EL (cell line): Measurements from ENCODE around the gene SYVN1.

ENCODE experiments used
- DNase-seq: peaks from one replicate; pipeline ENCODE4 v3.0.0-alpha.2; 2016

Gene SYVN1

GRCh38 chr11:65111744-65112545 lies 22.4 kb downstream of the SYVN1 start, which contains the start of gene TM7SF2:
TSS of gene TM7SF2 (plus strand) at chr11:65111872. CDS start at chr11:65112016, 144 bp downstream.
- DNase-seq: peak; percentile 94

- DNase-seq: no peak
Measured at GRCh38 chr11:65111159-65111743, 23.1 kb downstream of the SYVN1 start.

GRCh38 chr11:65110354-65110861 lies 23.9 kb downstream of the SYVN1 start:
- peak; percentile 80 for DNase-seq

- no peak for DNase-seq
Measured at GRCh38 chr11:65109231-65110198, 24.8 kb downstream of the SYVN1 start.

GRCh38 chr11:65108469-65109123 lies 25.7 kb downstream of the SYVN1 start:
- DNase-seq: no peak

GRCh38 chr11:65107751-65108468 lies 26.4 kb downstream of the SYVN1 start:
- no peak for DNase-seq

GRCh38 chr11:65107078-65107477 lies 27.2 kb downstream of the SYVN1 start:
- no peak for DNase-seq

GRCh38 chr11:65104628-65105027 lies 29.7 kb downstream of the SYVN1 start:
- DNase-seq: no peak

- no peak for DNase-seq
Measured at GRCh38 chr11:65103476-65103875, 30.8 kb downstream of the SYVN1 start.

GRCh38 chr11:65102142-65103095 lies 31.9 kb downstream of the SYVN1 start:
- peak; percentile 26 for DNase-seq

GRCh38 chr11:65100674-65101350 lies 33.5 kb downstream of the SYVN1 start:
- no peak for DNase-seq

- DNase-seq: no peak
Measured at GRCh38 chr11:65096926-65097325, 37.4 kb downstream of the SYVN1 start.

- peak; percentile 90 for DNase-seq
Measured at GRCh38 chr11:65095974-65096806, 38.1 kb downstream of the SYVN1 start, which contains the start of gene VPS51. TSS of gene VPS51 (plus strand) at chr11:65096214. CDS start at chr11:65096251, 37 bp downstream.

GRCh38 chr11:65095427-65095826 lies 38.9 kb downstream of the SYVN1 start:
- no peak for DNase-seq

- no peak for DNase-seq
Measured at GRCh38 chr11:65090628-65091027, 43.7 kb downstream of the SYVN1 start.

GRCh38 chr11:65089621-65090020 lies 44.7 kb downstream of the SYVN1 start:
- no peak for DNase-seq

- no peak for DNase-seq
Measured at GRCh38 chr11:65087827-65088226, 46.5 kb downstream of the SYVN1 start.

- DNase-seq: no peak
Measured at GRCh38 chr11:65087216-65087615, 47.1 kb downstream of the SYVN1 start.

- no peak for DNase-seq
Measured at GRCh38 chr11:65086809-65087208, 47.5 kb downstream of the SYVN1 start.
